NCI-H774 (cell line): Measurements from ENCODE around the gene CNTN4.

Experiments used
- DNase-seq: peaks from one replicate; lab custom pipeline; 2025; lab: John Stamatoyannopoulos, UW

CNTN4 gene

GRCh38 chr3:2686816-2687502, 588.3 kb downstream of the CNTN4 start:
- no peak for DNase-seq

- DNase-seq, result no peak
These were observed 598.9 kb downstream of the CNTN4 start for GRCh38 chr3:2697589-2697988.

- no peak for DNase-seq
These were observed 602.8 kb downstream of the CNTN4 start for GRCh38 chr3:2701471-2701870.

GRCh38 chr3:2706144-2706835, 607.6 kb downstream of the CNTN4 start:
- no peak for DNase-seq

GRCh38 chr3:2706836-2707210, 608.2 kb downstream of the CNTN4 start:
- DNase-seq, result no peak

- no peak for DNase-seq
These were observed 612.4 kb downstream of the CNTN4 start for GRCh38 chr3:2711081-2711480.

- no peak for DNase-seq
These were observed 615.3 kb downstream of the CNTN4 start for GRCh38 chr3:2713923-2714322.

- DNase-seq, result no peak
These were observed 616.2 kb downstream of the CNTN4 start for GRCh38 chr3:2714834-2715233.

- DNase-seq, result no peak
These were observed 628.4 kb downstream of the CNTN4 start for GRCh38 chr3:2727101-2727500.

- DNase-seq, result peak; percentile 77
These were observed 629.1 kb downstream of the CNTN4 start for GRCh38 chr3:2727610-2728318.

- no peak for DNase-seq
These were observed 633.2 kb downstream of the CNTN4 start for GRCh38 chr3:2731843-2732242.

- peak; percentile 3 for DNase-seq
These were observed 636.8 kb downstream of the CNTN4 start for GRCh38 chr3:2735392-2735894.

- peak; percentile 26 for DNase-seq
These were observed 642.9 kb downstream of the CNTN4 start for GRCh38 chr3:2741516-2741915.

GRCh38 chr3:2765002-2765579, 666.4 kb downstream of the CNTN4 start:
- no peak for DNase-seq

GRCh38 chr3:2770451-2770850, 671.8 kb downstream of the CNTN4 start:
- DNase-seq, result no peak

- no peak for DNase-seq
These were observed 672.5 kb downstream of the CNTN4 start for GRCh38 chr3:2771193-2771592.

- DNase-seq, result no peak
These were observed 673.1 kb downstream of the CNTN4 start for GRCh38 chr3:2771741-2772140.

- DNase-seq, result no peak
These were observed 674.1 kb downstream of the CNTN4 start for GRCh38 chr3:2772803-2773202.

GRCh38 chr3:2774481-2775249, 676.0 kb downstream of the CNTN4 start:
- DNase-seq, result no peak

GRCh38 chr3:2783261-2783660, 684.6 kb downstream of the CNTN4 start:
- DNase-seq, result no peak

GRCh38 chr3:2784627-2785026, 686.0 kb downstream of the CNTN4 start:
- DNase-seq, result no peak

GRCh38 chr3:2790266-2790815, 691.7 kb downstream of the CNTN4 start:
- no peak for DNase-seq
